ENCODE data around the gene CDC25B. TPM values are rescaled to one million over a fixed set of nuclear protein-coding genes. Genes with fewer than 3 reads are reported as not detected.

Gene CDC25B
- total RNA-seq, 1 donor from 2014 or later: 22.4 TPM

DNA sequence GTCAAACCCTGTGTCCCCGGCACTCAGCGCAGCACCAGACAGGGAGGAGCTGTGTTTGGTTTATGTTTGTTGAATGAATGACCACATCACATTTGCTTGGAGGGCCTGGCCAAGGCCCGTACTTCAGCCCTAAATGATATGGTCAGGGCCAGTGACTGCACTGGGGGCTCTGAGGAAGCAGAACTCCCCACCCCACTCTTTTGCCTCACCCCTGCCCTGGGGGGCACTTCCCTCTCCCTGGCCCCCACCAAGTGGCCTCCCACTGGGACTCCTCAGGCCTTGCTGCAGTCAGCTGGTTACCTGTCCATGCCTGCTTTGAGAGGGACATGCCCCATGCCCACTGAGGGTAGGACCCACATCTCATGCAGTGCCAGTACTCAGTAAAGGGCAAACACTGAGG, 31.5 kb upstream of the CDC25B start:
- DNase-seq: no peak

DNA sequence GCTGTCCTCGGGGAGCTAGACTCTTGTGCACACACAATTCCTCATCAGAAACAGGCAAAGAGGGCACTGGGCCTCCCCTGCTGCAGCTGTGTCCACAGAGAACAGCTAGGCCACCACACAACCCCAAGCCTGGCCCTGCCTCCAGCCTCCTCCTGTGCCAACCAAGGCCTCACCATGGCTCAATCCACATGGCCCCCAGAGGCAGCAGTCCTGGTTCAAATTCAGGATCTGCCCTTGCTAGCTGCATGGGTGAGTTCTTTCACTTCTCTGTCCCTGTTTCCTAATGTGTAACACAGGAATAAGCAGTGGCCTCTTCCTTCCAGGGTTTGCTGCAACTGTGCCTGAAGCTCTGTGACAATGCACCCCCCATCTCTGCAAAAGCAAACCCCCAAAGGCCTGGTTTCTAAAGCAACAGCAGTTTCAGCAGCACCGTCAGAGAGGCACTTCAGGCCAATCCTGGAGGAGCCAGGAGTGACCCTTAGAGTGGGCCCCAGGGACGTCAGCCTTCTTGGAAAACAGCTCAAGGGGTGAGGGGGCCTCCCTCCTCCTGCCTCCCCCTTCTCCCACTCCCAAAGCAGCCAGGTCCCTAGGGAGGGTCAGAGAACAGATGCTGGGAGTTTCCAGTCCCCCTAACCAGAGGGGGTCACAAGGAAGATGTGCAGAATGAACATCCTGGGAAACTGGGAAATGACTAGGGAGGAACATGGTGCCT, 30.8 kb upstream of the CDC25B start:
- no peak for DNase-seq

DNA sequence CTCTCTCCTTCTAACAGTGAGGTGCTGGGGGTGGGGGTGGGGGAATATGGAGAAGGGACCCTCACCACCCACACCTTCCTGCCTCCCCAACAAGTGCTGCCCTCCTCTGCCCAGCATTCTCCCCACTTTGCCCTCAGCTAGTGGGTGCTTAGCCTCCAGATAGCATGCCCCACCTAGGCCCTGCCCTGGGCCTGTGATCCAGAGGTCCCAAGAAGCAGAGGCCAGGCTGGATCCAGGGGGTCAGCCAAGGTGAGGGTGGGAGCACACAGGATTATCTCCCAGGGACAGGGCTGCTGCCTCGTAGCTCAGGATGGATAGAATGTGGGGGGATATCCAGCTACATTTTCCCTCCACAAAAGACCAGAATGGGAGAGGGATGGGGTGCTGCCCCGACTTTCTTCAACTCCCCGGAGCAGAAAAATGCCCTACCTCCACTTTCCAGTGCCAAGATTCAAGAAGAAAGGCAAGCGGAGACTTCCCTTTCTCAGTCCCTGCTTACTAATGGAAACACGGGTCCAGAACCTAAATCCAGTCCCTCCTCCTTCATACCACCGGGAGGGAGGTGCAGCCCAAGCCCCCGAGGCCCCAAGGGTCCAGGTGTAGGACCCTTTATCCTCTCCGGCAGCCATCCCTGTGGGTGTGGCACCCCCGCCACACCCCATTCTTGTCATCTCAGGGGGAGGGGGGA, 29.5 kb upstream of the CDC25B start:
- no peak for DNase-seq

DNA sequence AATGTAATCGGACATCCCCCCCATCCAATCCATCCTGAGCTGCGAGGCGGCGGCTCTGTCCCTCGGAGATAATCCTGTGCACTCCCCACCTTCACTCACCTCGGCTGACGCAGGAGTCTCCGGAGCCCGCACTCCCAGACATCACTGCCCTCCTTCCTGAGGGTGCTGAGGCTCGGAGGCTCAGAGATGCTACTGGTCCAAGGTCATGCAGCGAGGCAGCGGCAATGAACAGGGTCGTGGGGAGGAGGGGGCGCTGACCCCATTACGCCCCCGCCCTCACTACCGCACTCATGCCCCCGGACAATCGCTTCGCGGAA, 29.0 kb upstream of the CDC25B start:
- no peak for DNase-seq

DNA sequence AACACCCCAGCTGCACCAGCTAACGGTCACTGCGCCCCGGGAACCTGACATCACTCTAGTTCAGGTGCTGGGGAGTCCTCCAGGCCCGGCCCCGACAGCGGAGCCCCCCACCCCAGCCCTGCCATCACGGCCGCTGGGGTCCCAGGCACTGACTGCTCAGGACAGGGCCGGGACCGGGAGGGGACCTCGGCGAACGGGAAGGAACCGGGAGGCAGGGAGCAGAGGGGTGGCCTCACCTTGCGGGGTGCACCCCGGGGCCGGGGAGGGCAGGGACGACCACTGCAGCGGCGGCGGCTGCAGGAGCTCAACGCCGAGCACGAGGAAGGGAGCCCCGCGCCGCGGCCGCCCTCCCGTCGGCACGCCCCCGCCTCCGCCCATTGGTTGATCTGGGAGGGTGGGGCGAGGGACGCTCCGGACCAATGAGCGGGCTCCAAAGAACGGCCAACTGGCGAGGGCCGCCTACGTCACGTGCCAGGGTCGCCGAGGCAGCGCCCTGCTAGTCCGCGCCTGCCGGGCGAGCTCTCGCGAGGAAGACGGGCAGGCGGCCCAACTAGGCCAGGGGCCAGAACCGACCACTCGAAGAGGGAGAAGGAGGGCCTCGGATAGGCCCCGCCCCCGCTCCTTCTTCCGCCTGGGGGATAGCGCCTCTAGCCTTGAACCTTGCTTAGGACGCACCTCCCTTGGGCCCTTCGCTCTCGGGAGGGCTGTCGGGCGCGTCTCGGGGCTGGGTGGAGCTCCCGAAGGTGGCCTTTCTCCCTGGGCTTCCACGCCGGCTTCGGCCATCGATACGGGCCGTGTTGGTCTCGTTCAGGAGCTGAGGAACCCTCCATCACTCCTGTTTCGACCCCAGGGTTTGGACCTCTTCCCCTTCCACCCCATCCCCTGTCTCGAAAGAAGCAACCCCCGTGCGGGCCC, 28.4 kb upstream of the CDC25B start, which contains the start of gene ADISSP:
ADISSP (minus strand) TSS at position 327 of the 915 bp plus-strand sequence. CDS start 7,653 bp downstream, outside the sequence.
- DNase-seq: peak; percentile 95

DNA sequence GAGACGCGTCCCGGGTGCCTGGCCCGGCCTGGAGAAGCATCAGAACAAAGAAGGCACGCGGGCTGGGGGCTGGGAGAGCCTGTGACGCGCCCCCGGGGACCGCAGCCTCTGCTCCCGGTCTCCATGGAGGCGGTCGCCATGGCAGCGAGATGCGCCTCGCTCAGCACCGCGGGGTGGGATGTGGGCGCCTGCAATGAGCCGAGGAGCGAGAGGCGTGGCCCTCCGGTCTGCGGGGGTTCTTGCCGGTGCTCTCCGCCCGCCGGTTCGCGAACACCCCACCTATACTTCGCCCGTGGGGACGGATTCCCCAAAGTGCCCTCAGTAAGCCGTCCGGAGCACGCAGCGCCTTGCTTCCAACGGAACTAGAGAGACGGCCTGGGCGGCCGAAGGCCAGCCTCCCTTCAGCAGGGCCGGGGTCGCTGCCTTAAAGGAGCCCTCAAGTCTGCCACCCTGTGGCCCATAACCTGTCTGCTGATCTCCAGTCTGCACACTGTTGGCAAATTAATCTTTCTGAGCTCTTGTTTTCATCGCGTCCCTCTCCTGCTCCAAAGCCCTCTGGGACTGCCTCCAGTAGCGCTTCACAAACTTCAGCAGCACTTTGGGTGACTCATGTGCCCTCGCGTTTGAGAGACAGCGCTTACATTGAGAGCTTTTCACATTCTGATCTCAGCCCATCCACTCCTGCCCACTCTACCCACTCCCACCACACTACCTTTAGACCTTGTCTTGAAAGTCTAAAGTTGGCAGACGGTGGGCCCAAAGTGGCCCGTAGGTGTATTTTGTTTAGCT, 27.6 kb upstream of the CDC25B start:
- peak; percentile 66 for DNase-seq

DNA sequence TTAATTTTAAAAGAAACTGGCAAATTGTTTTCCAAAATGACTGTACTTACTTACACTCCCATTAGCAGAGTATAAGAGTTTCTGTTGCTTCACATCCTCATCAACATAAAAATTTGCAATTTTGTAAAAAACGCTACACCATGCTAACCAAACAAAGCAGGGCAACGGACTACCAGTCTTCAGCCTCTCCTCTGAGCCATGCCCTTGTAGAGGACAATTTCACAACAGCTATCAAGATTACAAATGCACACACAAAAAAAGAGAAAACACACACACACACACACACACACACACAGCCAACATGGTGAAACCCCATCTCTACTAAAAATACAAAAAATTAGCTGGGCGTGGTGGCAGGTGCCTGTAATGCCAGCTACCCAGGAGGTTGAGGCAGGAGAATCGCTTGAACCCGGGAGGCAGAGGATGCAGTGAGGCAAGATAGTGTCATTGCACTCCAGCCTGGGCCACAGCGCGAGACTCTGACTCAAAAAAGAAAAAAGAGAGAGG, 24.5 kb upstream of the CDC25B start:
- DNase-seq: no peak

DNA sequence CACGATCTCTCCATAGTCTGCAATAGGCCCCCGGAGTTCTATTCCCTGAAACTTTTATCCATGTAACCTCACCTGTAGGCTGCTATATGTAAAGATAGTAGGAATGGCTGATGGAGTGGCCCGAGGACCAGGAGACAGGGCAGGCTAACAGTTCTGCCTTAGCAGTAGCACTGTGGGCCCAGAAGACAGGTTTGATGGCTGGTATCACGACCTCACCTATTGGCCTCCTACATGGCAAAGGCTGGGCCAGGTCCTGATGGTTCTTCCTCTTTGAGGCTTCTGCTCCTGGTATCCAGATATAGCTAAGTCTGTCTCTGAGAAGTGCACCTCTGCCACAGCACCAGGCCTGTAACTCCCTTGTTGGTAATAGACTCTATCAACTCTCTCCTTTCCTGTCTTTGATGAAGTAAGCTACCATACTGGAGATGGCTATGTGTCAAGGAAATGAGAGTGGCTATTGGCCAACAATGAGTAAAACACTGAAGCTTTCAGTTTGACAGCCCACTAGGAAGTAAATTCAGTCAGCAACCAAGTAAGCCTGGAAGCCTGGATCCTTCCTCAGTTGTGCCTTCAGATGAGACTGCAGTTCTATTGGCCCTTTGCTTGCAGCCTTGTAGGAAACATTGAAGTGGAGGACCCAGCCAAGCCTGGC, 20.5 kb upstream of the CDC25B start:
- DNase-seq: no peak

DNA sequence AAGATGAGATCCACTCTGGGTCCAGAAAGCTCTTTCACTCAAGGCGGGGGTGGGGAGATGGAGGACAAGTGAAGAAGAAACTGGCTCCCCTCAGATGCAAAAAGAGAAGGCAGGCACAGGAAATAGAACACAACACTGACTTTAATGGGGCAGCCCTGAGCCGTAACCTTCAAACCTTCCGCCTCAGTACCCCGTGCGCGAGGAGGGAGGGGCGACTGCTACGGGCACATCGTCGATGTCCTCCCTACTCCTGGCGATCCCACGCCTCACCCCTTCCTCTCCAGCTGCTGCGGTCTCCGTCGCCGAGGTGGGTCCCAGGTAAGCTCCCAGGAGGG, 18.8 kb upstream of the CDC25B start:
- no peak for DNase-seq

DNA sequence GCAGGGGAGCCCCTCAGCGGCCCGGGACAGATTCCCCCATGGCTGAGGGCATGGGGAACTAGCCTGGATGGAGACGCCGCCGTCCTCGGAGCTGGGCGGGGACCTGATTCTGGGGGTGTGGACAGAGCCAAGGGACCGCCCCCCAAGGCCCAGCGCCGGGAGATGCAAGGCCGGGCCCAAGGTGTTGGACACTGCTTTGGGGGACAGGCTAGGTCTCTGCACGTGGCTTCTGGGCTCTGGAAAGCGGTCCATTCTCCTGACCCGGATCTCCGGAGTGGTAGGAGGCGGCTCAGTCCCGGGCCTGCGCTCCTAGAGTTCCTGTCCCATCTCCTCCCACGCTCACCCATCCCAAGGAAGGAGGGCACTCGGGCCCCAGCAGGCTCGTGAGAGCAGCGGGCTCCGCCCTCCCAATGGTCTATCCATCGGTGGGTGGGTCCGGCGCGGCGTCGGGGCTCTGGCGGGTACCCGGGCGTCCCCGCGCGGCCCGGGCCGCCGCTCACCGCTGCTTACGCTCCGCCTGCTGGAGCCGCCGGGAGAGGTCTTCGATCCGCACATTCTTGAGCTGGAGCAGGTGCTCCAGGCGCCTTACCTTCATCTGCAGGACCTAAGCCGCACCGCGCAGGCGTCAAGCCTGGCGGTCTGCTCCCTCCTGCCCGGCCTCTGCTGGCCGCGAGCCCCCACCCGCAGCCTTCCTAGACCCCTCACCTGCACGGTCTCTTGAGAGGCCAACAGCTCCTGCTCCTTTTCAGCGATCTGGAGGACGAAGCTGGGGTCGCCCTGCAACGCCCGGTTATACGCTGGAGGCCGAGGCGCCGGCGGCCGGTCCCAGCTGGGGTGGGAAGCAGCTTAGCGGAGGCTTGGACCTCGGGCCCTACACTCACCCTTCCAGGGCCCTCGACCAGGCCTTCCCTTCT, 18.1 kb upstream of the CDC25B start:
- no peak for DNase-seq

DNA sequence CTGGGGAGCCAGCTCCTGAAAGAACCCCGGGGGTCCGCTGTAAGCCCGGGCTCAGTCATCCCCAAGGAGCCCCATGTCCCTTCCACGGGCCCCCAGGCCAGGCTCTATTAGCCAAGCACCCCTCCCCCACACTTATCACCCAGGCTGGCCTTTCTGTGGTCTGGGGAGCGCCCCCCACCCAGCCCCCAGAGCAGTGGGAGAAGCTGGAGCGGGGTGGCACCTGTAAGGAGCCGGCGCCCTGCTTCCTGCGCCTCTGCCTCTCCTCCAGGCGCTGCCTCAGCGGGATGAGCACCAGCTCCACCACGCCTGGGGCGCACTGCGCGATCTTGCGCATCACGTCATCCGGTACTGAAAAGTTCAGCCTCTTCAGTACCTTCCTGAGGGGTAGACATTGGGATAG, 17.1 kb upstream of the CDC25B start:
- no peak for DNase-seq

DNA sequence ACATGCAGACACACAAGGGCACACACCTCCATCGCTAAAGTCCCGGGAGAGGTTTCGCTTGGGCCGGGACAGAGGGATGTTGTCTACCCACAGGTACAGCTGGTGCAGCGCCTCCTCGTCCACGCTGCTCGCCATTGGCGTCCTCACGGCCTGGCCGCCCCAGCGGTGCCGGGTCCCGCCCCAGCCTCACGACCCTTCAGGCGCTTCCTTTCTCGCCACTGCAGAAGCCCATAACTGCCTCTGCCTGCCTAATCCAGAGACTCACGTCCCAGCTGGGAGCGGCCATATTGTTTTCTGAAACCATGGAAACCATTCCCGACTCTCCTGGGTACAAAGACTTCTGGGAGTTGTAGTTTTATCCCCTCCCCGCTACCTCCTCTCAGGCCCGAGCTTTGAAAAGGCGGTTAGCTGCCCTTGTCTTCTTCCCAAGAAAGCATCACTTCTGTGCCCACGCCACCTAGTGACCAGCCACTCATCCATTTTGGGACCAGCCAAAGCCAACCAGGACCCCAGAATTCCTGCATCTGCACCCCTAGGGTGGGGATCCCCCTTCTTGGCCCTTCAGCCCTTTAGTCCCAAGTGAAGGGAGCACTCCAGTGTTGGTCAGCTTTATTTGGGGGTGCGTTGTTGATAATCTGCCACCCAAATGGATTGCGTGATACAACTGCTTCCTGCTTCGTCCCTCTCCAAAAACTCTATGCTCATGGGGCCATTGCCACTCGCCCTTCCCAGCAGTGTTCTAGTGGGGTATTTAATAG, 14.8 kb upstream of the CDC25B start, which contains the start of gene SPEF1:
SPEF1 (minus strand) TSS at position 296 of the 758 bp plus-strand sequence; CDS start at position 135, 161 bp downstream.
- peak; percentile 90 for DNase-seq

DNA sequence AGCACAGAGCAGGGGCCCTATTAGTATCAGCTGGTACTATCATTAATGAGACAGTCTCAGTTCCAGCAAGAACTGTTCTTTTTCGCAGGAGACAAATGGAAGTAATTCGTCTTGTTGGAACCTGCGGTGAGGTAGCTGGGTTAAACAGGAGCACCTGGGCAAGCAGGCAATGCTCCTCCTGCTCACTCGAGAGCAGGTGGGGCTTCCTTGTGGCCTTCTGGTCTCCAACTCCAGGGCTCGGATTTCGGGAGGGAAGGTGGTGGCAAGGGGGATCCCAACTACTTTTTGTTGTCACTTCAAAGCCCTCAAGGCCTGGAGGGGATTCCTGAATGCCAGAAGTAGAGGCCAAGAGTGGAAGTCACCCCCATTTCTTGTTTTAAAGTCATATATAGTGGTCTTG, 13.5 kb upstream of the CDC25B start:
- no peak for DNase-seq

DNA sequence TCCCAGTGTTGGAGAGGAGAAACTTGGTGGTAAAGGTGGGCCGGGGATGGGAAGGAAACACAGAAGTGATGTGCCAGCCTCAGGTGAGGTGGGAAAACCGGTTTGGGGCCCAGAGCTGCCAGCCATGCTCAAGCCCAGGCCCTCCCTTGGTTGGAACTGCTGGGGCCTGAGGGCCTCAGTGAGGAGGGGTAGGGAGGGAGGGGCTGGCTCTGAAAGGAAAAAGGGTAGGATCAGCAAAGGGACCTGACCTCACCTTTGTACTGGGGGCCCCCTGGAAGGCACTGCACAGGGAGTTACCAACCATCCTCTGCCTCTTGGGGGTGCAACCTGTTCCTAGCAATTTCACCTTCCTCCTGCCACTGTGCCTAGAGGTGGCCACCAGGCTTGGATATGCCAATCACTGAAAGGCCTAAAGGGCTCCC, 13.0 kb upstream of the CDC25B start:
- DNase-seq: no peak

DNA sequence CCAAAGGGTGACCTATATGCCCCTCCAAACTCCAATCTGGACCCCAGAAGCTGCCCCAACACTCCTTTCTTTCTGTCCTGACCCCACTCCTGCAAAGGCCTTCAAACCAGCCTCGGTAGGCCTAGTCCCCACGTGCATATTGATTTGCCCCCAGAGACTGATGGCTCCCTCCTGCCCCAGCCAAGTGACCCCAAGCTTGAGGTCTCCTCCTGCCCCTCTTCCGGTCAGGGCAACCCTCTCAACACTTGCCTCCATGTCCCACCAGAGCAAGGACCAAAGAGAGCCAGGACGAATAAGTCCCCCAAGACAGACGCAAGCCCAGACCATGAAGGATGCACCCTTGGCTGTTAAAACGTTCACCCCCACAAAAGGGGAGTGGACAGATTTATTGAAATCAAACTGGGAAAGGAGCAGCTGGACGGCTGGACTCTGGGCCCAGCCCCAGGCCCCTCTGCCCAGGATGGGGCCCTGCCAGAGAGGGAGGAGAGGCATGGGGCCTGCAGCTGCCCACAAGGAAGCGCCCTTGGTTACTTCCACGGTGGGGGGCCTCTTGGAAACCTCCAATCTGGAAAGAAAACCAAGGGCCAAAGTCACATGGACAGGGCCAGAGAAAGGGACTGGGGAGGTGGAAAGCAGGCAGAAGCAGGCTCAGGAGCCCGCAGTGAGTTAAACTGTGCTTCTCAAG, 12.5 kb upstream of the CDC25B start:
- no peak for DNase-seq

DNA sequence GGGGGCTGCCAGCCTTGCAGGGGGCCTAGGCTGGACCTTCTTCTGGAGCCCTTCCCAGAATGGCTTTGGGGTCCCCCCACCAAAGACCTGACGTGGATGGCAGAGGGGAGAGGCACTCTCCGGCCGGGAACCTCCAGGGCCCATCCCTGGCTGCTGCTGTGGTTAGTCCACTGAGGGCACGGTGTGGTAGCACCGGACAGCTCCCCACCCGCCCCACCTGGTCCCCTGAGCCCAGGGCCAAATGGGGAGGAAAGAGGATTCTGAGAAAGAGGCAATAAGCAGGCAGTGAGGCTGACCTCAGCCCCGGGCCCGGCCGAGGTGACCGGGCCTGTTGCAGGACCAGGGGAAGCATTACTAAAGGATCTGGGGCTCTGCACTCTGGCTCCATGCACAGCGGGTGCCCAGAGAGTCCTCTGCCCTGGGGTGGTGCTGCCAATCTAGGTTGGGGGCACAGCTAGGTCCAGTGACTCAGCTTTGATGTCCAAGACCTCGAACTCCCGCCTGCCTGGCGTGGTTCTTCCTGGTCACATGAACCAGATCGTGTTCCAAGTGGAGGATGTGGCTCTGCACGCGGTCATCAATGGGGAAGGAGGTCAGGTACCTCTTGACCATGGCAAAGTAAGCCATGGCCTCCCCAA, 11.8 kb upstream of the CDC25B start:
- no peak for DNase-seq

DNA sequence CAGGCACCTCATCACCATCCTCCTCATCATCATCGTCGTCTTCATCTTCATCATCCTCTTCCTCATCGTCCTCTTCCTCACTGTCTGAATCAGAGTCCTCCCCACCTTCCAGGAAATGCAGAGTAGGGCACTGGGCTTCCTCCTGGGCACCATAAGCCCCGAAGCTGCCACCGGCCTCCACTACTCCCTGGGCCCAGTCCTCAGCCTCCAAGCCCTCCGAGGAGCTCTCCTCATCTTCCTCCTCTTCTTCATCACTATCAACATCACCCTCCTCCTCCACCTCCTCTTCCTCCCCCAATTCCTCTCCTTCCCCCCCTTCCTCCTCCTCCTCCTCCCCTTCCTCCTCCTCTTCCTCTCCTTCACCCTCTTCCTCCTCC, 11.3 kb upstream of the CDC25B start:
- no peak for DNase-seq

Measured in skin of body (tissue), 2 donors.